DMS 273 (cell line): ENCODE measurements around the gene CCDC150.
A peak's percentile ranks its signal among the peaks of the same experiment; 100 is the strongest.
"Not testable (repeated sequence)": the region's sequence is repeated elsewhere in the genome, so short reads cannot be mapped to it uniquely, and the experiment has no call there.

ENCODE experiments used
- DNase-seq: peaks from one replicate; lab custom pipeline; 2025; ENCODE audit not compliant: unreplicated experiment; lab: John Stamatoyannopoulos, UW

Gene CCDC150

DNA sequence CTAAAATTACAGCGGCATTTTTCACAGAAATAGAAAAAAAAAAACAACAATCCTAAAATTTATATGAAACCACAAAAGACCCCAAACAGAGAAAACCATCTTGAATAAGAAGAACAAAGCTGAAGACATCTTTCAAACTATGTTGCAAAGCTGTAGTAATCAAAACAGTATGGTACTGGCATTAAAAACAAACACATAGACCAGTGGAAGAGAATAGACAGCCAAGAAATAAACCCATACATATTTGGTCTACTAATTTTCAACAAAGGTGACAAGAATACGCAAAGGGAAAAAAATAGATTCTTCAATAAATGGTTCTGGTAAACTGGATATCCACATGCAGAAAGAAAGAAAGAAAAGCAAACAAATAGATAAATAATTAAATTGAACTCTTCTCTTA is 9.0 kb upstream of the CCDC150 start:
- no peak for DNase-seq

DNA sequence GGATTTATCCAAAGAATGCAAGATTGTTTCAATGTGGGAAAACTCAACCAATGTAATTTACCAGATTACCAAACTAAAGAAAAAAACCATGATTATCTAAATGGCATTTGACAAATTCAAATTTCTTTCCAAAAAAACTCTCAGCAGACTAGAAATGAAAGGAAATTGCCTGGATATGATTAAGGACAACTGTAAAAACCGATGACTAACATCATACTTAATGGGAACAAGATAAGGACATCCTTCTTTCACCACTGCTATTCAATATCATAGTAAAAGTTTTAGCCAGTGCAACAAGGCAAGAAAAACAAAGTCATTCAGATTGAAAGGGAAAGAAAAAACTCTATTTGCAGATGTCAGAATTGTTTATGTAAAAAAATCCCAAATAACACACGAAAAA is 4.4 kb upstream of the CCDC150 start:
- DNase-seq = no peak

DNA sequence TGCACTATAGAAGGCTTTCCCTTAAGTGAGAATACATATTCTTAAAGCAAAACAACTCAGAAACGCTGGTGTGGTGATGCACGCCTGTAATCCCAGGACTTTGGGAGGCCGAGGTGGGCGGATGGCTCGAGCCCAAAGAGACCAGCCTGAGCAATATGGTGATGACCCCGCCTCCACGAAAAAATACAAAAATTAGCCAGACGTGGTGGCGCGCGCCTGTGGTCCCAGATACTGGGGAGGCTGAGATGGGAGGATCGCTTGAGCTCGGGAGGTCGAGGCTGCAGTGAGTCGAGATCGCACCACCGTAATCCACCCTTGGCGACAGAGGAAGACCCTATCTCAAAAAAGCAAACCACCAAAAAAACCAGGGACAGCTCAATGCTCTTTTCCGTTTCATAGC is 750 bp upstream of the CCDC150 start:
- no peak for DNase-seq

DNA sequence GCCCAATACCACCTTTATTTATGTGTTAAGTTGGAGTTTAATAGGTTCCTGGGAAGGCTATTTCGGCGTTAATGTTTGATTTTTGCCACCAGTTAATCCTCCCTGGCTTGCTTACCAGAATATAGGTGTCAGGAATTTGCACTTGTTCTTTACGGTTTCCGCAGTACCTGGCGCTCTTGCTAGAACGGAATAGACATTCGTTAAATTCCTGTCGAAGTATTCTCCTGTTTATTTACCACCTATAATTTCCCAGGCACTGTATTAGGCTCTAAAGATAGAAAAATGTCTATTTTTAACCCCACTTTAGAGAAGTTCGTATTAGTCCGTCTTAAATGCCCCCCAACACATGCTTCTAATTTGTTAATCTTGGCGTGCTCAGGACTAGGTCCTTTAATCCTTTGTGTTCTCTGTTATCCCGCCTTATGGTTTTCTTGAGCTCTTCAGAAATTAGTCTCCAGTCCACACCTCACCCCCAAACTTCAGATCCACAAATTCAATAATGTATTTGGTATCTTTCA is 575 bp downstream of the CCDC150 start:
- peak; percentile 46 for DNase-seq

DNA sequence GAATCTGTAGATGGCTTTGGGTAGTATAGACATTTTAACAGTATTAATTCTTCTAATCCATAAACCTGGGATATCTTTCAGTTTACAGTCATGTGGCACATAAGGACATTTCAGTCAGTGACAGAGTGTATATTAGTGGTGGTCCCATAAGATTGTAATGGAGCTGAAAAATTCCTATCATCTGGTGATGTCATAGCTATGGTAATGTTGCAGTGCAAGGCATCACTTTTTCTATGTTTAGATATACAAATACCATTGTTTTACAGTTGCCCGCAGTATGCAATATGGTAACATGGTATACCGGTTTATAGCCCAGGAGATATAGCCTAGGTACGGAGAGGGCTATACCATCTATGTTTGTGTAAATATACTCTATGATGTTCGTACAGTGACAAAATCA is 9.7 kb downstream of the CCDC150 start:
- no peak for DNase-seq

DNA sequence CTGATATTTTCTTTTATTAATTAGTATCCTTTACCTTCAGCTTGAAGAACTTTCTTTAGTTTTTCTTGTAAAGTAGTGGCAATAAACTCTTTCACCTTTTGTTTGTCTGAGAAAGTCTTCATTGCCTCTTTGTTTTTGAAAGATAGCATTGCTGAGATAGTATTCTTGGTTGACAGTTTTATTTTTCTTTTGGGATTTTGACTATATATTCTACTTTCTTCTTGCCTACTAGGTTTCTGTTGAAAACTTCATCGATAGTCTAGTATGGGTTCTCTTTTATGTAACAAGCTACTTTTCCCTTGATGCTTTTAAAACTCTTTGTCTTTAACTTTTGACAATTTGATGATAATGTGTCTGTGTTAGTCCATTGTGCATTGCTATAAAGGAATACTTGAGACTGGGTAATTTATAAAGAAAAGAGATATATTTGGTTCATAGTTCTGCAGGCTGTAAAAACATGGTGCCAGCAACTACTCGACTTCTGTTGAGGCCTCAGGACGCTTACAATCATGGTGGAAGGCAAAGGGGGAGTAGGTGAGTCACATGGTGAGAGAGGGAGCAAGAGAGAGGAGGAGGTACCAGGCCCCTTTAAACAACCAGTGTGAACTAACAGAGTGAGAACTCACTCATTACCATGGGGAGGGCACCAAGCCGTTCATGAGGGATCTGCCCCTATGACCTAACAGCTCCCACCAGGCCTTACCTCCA is 12.0 kb downstream of the CCDC150 start:
- no peak for DNase-seq

DNA sequence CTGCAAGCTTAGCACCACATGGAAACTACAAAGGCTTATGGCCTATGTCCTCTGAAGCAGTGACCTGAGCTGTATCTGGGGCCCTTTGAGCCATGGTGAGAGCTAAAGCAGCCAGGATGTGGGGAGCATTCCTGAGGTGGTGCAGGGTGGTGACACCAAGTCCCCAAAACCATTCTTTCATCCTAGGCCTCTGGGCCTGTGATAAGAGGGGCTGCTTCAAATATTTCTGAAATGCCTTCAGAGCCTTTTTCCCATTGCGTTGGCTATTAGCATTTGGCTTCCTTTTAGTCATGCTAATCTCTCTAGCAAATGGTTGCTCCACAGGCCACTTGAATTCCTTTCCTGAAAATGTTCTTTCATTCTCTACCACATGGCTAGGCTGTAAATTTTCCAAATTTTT is 13.4 kb downstream of the CCDC150 start:
- no peak for DNase-seq

DNA sequence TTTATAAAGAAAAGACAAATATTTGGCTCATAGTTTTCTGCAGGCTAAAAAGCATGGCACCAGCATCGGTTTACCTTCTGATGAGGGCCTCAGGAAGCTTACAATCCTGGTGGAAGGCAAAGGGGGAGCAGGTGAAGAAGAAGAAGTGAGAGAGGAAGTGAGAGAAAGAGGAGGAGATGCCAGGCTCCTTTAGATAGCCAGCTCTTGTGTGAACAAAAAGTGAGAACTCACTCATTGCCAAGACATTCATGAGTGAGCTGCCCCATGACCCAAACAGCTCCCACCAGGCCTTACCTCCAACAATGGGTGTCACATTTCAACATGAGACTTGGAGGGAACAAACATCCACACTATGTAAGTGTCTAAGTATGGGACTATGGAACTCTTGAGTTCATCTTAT is 14.3 kb downstream of the CCDC150 start:
- DNase-seq = no peak

DNA sequence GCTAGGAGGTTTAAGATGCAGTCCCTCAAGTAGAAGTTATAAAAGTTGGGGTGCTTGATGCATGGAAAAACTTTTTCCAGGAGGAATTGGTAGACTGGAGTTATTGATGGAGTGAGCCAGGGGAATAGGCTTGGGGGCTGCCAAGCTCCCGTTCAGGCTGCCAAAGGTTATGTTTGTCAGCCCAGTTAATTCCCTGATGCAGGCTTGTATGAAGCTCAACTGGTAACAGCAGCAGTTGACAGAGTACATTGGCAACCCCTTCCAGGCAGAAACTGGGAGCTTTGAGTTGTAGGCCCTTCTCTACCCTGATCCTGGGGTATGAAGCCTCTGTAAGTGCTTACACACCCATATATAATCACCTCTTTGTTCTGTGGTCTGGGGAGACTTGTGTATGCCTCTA is 16.2 kb downstream of the CCDC150 start:
- no peak for DNase-seq

DNA sequence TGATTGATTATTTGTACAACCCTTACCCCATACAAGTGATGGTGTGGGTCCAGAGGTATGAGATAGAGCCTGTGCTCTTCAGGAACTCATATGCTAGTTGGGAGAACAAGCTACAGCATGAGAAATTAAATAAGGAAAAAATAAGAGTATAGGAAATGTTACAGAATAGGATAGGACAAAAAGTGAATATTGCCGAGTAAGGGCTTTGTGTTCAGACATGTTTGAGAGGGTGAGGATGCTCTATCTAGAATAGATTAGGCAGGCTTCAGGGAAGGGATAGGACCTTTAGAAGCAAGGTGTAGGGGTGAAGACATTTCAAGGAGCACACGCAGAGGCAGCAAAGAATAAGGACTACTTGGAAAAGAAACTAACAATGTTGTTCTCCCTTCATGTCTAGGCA is 17.8 kb downstream of the CCDC150 start:
- no peak for DNase-seq

DNA sequence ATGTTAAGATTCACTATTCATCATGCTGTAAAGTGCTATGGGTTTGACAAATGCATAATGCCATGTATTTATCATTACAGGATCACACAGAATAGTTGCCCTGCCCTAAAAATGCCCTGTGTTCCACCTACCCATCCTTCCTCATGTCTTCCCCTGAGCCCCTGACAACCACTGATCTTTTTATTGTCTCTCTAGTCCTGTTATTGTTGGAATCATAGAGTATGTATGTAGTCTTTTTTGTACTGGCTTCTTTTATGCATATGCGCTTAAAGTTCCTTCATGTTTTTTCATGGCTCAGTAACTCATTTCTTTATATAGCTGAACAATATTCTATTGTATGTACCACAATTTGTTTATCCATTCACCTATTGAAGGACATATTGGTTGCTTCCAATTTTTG is 20.3 kb downstream of the CCDC150 start:
- DNase-seq = no peak

DNA sequence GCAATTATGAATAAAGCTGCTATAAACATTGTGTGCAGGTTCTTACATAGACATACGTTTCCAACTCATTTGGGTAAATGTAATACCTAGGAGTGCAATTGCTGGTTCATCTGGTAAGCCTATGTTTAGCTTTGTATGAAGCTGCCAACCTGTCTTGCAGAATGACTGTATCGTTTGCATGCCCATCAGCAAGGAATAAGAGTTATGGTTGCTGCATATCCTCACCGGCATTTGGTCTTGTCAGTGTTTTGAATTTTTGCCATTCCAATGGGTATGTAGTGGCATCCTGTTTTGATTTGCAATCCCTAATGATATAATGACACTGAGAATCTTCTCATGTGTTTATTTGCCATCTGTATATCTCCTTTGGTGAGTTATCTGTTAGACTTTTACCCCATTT is 20.7 kb downstream of the CCDC150 start:
- no peak for DNase-seq

DNA sequence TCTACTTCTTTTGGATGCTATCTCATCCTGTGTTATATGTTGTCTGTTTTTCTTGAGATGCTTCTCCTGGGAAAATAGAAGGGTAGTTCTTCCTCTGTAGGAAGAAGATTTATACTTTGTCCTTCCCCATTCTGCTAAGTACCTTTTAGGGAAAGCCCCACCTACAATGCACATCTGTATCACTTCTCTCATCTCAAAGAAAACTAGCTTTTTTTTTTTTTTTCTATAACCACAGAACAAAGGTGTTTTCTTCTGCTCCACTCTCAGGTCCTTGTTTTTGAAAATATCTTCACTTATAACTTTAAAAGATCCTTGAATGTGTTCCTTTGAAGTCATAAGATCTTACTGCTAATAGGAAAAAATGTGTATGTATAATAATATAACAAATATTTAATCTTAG is 30.8 kb downstream of the CCDC150 start:
- DNase-seq = no peak

DNA sequence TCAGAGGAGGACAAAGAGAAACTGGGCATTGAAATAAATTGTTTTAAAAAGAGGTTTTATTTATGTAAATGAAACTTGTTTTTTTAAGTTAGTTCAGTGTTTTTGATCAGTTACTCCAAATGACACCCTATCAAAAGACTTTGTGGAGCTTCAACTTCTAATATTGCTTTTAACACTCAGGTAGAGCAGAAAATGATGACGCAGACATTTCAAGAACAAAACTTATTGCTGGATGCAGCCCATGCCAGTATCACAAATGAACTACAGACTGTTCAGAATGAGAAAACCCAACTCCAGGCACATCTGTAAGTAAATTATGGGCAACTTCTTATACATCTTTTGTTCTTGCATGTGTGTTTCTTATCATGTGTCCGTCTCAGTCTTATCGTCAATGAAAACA is 36.4 kb downstream of the CCDC150 start:
- DNase-seq = no peak

DNA sequence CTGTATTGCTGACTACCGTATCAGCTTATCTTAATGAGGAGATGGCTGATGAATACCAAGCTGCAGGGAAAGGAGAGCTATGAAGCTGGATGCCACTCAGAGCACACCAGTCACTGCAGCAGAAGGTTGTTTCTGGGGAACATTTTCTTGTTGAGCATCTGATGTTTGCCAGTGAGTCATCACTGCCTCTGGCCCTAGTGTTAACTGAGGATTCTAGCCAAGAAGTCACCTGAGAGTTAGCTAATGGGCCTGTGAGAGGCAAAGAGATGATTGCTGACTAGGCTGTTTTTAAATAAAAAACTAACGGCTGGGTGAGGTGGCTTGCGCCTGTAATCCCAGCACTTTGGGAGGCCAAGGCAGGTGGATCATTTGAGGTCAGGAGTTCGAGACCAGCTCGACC is 37.9 kb downstream of the CCDC150 start:
- peak; percentile 47 for DNase-seq

DNA sequence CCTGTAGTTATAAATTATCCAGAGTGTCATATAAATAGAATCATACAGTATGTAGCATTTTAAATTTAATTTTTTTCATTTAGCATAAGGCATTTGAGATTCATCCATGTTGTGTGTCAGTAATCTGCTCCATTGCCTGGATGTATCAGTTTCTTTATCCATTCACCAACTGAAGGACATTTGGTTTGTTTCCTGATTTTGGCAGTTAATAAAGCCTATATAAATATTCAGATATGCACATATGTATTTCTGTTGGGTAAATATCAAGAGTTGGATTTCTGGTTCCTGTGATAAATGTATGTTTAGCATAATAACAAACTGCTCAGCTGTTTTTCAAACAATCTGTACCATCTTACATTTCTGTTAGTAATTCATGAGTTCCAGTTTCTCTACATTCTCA is 39.9 kb downstream of the CCDC150 start:
- DNase-seq = no peak

DNA sequence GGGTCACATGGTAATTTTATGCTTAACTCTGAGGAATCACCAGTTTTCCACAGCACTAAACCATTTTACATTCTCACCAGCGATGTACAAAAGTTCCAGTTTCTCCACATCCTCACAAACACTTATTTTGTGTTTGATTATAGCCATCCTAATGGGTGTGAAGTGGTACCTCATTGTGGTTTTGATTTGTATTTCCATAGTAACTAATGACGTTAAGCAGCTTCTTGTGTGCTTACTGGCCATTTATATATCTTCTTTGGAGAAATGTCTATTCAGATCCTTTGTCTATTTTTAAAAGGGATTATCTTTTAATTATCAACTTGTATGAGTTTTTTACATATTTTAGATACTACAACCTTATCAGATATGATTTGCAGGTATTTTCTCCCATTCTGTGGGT is 42.0 kb downstream of the CCDC150 start:
- no peak for DNase-seq

DNA sequence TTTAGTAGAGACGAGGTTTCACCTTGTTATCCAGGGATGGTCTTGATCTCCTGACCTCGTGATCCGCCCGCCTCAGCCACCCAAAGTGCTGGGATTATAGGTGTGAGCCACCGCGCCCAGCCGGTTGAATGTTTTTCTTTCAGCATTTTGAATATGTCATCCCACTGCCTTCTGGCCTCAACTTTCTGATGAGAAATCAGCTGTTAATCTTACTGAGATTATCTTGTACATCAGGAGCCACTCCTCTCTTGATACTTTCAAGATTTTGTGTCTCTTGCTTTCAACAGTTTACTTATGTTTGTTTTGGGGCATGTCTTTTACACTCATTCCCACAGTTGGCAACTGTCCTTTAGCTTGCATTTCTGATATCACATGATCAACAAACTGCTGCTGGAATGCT is 46.3 kb downstream of the CCDC150 start:
- no peak for DNase-seq

DNA sequence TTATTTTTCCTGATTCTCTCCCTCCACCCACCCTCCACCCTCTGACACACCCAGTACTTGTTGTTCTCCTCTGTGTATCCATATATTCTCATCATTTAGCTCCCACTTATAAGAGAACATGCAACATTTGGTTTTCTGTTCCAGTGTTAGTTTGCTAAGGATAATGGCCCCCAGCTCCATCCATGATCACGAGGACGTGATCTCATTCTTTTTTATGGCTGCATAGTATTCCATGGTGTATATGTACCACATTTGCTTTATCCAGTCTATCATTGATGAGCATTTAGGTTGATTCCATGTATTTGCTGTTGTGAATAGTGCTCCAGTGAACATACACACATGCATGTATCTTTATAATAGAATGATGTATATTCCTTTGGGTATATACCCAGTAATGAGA is 47.2 kb downstream of the CCDC150 start:
- not testable (repeated sequence) for DNase-seq

DNA sequence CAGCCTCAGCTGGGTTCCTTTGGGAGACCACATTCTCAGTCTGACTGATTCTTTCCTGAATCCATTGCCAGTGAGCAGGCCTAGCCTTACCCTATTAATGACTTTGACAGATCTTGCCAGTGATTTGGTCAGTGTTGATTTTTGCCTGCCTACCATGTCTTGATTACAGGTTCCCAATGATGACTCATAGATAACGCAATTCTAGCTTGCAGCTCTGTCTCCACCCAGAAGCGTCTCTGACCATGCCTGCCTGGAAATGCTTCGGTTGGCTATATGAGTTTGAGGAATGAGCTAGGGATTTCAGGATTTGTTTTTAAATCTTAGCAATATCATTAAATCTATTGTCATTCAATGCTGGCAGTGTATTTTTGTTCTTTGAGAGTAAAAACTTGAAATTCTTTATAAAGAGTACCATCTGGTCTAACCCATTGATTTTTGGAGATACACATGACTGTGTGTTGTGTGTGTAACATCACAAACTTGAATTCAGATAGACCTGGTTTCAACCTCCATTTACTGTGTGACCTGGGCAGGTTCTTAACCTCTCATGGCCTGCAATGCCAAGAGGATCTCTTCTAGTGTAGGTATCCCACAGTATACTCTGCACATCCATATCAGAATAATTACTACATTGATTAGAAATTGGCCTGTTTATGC is 57.0 kb downstream of the CCDC150 start:
- DNase-seq = no peak

DNA sequence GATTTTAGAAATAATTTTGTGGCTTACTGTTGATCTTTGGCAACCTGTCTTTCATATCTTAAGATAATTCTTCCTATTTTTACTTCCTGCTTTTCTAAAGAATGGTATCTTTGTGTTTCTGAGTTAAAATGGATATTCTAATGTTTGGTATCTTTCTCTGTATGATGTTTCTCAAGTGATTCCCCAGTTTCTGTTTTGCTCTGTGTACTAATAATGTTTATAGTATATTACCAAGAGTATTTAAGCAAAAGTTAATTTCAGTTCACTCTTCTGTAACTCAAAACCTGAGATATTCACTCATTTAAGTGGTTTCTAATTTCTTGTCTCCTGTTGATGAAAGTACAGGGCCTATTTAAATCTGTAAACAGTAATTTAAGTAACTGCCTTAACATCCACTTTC is 58.3 kb downstream of the CCDC150 start:
- no peak for DNase-seq

DNA sequence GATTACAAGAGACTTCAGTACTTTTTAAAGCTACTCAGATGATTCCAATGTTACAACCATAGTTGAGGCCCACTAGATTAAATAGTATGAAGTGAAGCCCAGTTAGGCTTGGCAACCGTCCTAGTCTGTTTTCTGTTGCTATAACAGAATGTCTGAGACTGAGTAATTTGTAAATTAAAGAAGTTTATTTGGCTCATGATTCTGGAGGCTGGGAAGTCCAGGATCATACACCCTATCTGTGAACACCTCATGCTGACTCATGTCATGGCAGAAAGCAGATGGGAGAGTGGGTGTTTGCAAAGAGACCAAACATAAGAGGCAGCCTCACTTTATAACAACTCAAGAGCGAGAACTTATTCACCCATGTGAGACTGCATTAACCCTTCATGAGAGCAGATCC is 63.1 kb downstream of the CCDC150 start:
- no peak for DNase-seq

DNA sequence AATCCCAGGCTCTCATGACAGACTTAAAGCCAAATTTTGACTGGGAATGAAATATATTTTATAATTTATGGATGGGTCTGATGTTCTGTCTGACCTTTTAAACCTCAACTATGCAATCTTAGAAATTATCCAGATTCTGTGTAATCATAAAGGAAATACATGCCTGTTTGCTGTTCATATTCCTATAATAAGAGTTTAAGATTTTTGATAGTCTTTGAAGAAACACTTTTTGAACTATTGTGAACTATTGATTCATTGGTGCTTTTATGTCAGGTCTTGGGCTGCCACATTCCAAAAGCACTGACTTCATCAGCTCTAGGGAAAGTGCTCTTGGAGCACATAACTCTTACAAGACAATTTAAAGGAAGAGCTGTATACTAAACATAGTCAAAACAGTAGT is 64.2 kb downstream of the CCDC150 start:
- no peak for DNase-seq
